Breast epithelium (tissue), 3 donors: ENCODE data around the gene BUB1B.

ENCODE experiments used
- POLR2A ChIP-seq: fragments of 450-650 bp; IDR thresholded peaks from one replicate; pipeline ENCODE4 v1.6.1; 2016; ENCODE audit warnings: antibody characterized with exemption, mild to moderate bottlenecking, moderate library complexity
- TF ChIP-seq, protein P1 (sequence below), 3 donors: fragments of 450-650 bp; IDR thresholded peaks; one replicate each; pipeline ENCODE4 v1.5.1; 2016 to 2017; ENCODE audit warnings: antibody characterized with exemption in 3 of 3, mild to moderate bottlenecking in 3 of 3, moderate library complexity in 3 of 3

DNA sequence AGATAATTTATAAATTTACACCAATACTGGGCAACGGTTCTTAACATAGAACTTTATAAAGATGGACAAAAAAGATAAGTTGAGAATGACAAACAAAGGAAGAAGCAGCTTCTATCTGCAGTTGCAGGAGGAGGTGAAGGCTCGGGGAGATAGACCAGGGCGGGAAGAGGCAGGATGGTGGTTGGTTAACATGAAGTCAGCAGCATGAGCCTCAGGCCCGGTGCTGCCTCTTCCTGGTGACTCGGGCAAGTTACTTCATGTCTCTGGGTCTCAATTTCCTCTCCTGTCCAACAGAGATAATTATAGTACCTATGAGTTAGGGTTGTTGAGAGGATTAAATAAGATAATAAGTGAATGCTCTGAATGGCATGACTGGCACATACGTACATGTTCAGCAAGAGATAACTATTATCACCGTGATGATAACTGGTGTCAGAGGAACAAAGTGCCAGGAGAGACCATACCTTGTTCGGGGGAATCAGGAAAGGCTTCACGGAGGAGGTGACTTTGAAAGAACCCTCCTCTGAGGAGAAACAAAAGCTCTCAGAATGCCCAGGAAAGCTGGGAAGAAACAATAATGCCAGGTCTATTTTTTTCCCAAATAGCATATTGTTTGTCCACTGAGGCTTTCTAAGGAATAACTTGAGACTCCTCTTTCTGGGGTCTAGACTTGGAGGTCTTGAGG lies 82.4 kb downstream of the BUB1B start:
- TF ChIP-seq, protein P1, sequence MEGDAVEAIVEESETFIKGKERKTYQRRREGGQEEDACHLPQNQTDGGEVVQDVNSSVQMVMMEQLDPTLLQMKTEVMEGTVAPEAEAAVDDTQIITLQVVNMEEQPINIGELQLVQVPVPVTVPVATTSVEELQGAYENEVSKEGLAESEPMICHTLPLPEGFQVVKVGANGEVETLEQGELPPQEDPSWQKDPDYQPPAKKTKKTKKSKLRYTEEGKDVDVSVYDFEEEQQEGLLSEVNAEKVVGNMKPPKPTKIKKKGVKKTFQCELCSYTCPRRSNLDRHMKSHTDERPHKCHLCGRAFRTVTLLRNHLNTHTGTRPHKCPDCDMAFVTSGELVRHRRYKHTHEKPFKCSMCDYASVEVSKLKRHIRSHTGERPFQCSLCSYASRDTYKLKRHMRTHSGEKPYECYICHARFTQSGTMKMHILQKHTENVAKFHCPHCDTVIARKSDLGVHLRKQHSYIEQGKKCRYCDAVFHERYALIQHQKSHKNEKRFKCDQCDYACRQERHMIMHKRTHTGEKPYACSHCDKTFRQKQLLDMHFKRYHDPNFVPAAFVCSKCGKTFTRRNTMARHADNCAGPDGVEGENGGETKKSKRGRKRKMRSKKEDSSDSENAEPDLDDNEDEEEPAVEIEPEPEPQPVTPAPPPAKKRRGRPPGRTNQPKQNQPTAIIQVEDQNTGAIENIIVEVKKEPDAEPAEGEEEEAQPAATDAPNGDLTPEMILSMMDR (IDR thresholded peaks at IDR 0.05) = no peak
- TF ChIP-seq POLR2A = no peak
